Left hindlimb (tissue), 1 donor: ENCODE measurements around the gene DUS2.
"Not testable (repeated sequence)": the region's sequence is repeated elsewhere in the genome, so short reads cannot be mapped to it uniquely, and the experiment has no call there.

Experiments used
- DNase-seq: peaks from one replicate; pipeline ENCODE4 v3.0.0-alpha.2; 2018

Gene DUS2

DNA sequence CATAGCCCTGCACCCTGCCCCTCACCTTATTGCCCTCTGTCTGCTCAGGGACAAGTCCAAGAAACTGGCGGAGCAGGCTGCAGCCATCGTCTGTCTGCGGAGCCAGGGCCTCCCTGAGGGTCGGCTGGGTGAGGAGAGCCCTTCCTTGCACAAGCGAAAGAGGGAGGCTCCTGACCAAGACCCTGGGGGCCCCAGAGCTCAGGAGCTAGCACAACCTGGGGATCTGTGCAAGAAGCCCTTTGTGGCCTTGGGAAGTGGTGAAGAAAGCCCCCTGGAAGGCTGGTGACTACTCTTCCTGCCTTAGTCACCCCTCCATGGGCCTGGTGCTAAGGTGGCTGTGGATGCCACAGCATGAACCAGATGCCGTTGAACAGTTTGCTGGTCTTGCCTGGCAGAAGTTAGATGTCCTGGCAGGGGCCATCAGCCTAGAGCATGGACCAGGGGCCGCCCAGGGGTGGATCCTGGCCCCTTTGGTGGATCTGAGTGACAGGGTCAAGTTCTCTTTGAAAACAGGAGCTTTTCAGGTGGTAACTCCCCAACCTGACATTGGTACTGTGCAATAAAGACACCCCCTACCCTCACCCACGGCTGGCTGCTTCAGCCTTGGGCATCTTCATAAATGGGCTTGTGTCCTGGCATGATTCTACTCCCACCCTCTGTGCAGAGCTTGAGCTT, 55.8 kb downstream of the DUS2 start:
- DNase-seq = no peak

DNA sequence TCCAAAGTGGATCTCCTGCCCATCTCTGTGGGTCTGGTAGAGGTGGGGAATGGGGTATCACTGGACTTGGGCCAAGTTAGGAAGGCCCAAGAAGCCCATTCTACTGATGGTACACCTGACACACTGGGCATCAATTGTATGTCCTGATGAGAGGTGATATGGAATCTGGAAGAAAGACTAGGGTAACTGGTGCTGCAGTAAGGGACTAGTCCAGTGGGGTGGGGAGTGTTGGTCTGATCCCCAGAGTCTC, 56.2 kb downstream of the DUS2 start:
- no peak for DNase-seq

DNA sequence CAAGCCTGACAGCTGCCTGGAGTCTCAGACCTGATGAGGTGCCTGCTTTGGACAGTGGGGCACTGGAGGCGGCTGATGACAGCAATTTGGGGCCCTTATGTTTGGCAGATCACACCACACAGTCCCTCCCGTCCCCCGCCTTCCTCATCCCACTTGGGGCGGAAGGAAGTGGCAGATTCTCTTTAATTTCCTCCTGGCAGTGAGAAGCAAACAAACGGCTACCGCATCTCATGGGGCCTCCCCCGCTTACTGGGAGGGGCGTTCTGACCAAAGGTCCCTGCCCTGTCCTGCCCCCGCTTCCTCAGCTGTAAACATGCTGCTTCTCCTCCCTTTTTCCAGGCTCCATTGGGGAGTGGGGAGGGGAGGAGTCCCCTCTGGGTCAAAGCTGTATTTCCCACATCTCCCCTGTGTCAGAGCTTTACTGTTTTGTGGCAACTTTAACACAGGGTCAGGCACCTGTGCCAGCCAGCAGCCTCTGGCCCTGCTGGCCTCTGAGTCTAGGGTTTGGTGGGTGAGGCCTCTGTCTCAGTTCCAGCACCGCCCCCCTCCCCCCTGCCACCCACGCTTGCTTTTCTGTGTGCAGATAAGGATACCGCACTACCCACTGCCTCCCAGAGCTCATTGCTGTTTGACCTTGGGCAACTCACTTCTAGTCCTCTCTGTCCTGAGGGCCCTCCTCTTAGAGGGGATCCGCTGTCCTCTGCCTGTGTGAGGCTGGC, 56.7 kb downstream of the DUS2 start:
- peak; percentile 82 for DNase-seq

DNA sequence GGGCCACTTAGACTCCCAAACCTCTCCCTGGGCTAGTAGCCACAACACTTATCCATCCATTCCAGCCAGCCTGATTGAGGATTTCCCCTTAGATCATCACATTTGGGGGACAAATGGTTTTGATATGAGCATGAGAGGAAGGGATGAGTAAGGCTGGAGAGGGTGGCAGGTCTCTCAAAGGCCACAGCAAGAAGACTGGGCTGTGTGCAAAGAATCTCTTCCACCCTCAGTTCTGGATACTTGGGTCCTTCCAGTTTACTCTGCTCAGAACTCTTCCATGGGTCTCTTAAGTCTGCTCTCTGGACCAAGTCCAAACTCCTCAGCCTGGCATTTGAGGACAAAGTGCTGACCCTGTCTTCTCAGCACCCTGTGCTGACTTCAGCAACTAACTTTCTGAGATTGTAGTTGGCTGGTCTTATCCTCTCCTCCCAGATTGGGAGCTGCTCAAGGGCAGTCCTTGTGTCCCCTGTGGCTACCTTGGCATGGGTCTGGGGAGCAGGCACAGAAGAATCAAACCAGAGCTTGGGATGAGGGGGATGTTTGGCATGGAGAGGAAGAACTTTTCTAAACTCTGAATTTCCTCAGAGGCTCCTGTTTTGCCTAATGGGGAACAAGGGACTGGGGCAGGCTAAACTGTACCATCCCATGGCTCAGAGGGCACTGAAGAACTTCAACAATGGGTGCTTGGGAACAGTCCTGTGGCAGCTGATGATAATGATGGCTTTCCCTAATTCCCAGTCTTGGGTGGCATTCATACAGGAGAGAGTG, 59.0 kb downstream of the DUS2 start:
- no peak for DNase-seq

DNA sequence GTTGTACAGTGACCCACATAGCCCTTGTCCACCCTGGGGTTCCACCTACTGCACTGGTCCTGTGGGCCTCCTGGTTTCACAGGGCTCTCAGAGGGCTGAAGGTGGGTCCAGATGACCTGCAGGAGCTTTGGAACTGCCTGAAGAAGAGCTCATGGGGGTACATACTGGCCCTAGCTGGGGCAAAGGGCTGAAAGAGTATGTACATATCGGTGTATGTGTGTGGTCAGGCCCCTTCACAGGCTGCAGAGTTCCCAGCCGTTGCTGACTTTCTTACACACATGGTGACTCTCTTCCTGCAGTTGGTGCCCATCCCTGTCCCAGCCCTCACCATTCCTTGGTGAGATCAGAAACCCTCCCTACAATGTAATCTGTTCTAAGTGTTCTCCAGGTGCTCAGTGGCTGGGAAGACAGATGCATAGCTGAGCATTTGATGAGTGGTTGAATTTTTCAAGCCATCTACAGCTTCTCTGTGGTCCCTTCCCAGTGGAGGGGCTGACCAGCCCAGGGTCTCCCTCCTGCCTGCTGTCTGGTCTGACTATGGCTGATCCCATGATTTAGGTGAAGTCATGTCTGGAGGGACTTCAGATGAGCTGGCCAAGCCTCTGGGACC, 59.6 kb downstream of the DUS2 start:
- no peak for DNase-seq

DNA sequence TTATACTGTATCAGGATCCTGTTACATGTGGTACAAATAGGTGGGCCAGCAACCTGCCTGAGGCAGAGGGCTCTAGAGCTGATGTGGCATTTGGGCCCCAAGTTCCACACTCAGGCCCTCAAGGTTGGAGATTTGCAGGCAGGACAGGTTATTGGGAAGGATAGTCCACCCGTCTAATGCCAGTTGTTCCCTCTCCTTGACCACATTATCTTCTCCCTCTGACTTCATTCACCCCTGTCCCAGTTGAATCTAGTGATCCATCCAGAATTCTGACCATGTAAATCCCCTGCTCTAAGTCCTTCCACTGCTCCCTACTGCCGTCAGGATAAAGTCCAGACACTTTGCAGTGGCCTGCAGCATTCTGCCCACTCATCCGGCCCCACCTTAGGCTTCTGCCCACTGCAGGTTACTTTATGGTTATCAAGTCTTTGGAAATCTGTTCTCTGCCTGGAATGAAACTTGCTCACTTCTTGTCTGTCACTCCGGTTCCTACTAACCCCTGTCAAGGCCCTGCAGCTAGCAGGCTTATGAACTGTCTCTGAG, 60.2 kb downstream of the DUS2 start:
- DNase-seq = peak; percentile 16

DNA sequence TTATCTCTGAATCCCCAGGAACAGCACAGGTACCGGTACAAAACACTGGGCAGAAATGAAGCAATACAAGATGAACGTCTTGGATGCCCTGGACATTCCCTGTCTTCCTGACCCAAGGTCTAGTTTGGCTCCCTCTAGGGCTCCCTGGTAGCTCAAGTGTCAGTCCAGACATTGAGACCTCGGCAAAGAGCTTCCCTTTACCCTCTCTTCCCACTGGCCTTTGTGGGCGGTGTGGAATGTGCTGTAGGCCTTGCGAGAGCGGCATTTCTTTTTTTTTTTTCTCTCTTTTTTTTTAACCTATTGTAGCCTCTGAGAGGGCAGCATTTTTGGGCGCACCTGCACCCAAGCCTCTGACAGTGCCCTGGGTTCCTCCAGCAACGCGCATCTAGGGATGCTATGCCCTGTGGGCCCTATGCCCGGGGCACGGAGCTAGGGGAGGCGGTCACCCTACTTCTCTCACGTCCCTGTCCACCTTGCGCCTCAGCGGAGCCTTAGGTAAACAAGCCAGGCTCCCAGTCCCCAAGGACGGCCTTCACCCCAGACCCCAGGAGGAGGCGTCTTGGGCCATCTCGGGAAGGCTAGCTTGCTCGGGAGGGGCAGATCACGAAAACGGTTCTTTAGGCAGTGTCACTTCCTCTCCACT, 60.9 kb downstream of the DUS2 start:
- peak; percentile 57 for DNase-seq

DNA sequence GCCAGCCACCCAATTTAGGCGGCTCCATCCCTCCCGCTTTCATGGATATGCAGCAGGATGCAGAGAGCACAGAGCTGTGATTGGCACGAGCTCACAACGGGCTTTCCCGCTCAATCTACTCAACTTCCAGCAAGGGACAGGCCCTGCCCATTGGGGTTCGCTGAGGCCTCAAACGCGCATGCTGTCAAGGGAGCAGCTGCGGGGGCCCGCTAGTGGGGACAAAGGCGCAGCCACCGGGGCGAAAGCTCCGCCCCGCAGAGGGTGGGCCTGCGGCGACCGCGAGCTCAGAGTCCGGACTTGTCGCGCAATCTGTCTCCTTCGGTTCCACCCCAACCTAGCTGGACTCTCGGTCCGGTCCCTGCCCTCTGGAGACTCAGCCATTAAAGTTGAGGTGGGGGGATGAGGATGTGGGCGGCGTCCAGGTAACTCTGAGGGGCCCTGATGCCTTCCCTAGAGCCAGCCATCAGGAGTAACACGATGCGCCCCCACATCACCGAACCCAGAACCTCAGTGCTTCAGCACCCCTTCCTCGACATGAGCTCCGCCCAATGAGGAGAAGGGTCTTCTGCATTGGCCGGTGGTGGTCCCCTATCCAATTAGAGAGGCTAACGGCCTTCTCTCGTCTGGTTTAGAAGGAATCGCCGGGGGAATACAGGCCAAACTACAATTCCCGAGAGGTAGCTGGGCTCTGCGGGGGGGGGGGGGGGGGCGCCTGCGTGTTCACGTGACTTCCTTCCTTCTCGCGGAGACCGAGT, 61.6 kb downstream of the DUS2 start:
- peak; percentile 92 for DNase-seq

DNA sequence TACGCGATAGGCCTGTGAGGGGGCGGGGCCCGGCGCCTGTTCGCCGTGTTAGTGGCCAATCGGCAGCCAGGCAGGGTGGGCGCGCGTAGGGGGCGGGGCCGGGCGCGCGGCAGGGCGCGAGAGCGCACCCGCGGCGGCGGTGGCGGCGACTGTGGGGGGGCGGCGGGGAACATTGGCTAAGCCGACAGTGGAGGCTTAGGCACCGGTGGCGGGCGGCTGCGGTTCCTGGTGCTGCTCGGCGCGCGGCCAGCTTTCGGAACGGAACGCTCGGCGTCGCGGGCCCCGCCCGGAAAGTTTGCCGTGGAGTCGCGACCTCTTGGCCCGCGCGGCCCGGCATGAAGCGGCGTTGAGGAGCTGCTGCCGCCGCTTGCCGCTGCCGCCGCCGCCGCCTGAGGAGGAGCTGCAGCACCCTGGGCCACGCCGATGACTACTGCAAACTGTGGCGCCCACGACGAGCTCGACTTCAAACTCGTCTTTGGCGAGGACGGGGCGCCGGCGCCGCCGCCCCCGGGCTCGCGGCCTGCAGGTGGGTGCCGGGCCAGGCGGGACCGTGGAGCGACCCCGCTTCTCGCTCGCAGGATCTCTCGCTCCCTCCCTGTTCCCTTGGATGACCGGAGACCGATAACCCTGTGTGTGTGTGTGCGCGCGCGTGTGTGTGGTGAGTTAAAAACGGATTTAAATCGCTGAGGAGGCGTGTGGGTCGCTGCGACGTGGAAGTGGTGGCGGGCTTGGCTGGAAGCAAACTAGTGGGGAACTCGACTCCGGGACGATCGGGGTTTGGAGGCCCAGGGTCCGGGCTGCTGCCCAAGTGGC, 62.4 kb downstream of the DUS2 start, which contains the start of gene NFATC3:
Gene NFATC3, plus strand, starts transcription at position 112 of the 813 bp plus-strand sequence. Its CDS starts 312 bp downstream, at position 424.
- DNase-seq = peak; percentile 99

DNA sequence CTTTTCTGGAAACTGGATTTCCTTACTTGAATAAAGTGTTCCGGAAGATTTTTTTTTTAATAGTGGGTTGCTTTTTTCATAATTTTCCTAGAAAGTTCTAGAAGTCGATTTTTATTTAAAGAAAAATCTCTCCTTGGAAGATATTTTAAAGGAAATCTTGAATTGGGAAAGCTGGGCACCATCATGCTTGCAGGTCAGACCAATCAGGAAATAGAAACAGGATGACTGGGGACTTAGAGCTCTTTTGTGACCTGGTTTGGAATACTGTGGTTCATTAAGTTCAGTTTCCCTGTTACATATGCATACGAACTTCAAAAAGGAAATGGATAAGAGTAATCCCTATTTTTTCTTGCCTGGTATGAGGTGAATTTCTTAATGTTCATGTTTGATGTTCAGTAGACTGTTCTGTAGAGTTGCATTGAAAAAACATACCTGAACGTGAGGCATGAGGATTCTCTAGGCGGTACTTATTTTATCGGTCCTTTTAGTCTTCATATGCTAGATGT, 63.3 kb downstream of the DUS2 start:
- no peak for DNase-seq

DNA sequence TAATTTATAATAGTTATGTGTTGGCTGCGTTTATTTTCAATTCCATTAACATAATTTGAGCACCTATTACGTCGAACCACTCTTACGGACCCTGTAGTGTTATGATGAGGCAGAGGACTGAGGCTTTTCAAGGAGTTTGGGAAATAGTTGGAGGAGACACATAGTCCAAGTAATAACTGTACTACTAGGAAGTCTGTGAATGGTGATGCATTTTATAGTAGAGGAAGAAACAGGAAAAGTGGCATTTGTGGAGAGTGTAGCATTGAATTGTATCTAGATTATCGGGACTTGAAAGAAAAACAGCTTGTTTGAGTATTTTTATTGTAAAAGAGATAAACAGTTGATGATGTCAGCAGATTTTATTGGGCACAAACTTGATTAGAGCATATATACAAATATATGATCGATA, 63.8 kb downstream of the DUS2 start:
- no peak for DNase-seq

DNA sequence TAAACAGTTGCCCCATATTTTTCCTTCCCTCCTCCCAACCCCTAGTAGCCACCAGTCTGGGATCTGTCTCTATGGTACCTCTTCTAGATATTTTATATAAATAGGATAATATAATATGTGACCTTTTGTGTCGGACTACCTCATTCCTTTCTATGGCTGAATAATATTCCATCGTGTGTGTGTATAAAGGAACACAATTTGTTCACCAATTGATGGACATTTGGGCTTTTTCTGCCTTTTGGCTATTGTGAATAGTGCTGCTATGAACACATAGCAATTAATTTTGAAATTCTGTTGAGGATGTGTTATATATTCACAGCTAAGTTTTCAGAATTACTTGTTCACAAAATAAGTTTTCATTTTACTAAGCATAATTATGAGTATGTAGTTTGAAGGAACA, 64.6 kb downstream of the DUS2 start:
- DNase-seq = no peak

DNA sequence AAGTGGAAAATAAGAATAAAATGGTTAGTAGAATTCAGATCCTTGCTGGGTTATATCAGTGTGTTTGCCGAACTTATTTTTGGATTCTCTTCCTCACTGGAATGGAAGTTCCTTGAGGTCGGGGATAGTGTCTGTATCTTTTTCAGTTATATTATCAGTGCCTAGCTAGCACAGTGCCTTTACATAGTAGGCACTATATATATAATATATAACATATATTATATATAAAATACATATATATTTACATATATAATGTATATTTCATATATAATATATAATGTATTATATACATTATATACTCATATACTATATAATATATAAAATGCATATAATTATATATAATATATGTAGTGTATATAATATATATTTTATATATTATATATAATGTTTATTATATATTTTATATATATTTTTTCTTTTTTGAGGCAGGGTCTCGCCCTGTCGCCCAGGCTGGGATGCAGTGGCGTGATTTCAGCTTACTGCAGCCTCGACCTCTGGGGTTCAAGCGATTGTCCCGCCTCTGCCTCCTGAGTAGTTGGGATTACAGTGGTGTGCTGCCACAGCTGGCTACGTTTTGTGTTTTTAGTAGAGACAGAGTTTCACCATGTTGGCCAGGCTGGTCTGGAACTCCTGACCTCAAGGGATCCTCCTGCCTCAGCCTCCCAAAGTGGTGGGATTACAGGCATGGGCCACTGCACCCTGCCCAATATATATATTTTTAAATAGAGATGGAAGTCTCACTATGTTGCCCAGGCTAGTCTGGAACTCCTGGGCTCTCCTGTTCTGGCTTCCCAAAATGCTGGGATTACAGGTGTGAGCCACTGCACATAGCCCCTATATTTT, 65.3 kb downstream of the DUS2 start:
- no peak for DNase-seq

DNA sequence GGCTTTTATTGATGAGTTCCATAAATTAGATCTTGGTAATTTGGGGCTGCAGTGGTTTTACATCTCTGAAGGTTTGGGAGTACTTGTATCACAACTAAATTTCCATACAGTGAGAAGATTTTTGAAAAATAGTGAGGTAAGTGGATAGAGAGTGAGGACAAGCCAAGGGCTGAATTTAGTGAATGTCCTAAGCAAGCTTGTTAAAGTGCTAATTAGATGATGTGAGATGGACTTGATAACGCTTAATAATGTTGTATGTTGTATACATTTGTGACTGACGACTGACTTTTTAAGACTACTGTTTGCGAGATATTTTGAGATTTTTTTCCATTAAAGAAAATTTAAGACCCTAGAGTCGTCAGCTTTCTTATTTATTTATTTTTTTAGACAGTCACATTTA, 66.0 kb downstream of the DUS2 start:
- DNase-seq = no peak

DNA sequence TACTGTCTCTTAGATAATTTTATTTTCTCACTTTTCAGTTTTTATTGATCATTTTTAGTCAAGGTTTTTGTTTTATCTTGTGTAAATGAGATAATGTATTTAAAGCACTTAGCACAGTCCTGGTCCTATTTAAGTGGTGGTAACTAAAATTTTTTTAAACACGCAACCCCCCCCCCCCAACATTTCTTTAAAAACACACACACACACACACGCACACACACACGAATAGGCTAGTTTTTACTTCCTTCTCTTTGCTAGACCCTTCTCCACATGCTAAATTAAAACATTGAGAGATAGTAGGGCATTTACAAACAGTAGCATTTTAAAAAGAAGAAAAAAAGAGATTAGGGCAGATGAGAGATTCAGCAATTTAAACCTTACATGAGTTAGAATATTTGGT, 67.0 kb downstream of the DUS2 start:
- DNase-seq = no peak

DNA sequence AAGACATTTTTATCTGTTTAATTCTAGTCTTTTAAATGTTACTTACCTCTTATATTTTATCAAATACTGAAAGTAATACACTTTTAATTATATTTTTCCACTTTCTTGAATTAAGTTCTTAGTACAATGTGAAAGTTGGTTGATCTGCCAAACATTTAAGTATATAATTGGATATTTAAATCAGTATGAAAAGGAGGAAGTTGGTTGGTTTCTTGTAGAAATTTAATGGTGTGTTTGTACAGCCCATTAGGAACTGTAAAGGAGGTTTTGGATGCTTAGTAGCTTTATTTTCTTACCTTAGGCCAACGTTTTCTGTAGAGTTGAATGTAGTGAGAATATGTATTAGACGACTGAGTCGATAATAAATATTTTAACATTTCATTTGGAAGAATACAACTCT, 67.4 kb downstream of the DUS2 start:
- DNase-seq = no peak

DNA sequence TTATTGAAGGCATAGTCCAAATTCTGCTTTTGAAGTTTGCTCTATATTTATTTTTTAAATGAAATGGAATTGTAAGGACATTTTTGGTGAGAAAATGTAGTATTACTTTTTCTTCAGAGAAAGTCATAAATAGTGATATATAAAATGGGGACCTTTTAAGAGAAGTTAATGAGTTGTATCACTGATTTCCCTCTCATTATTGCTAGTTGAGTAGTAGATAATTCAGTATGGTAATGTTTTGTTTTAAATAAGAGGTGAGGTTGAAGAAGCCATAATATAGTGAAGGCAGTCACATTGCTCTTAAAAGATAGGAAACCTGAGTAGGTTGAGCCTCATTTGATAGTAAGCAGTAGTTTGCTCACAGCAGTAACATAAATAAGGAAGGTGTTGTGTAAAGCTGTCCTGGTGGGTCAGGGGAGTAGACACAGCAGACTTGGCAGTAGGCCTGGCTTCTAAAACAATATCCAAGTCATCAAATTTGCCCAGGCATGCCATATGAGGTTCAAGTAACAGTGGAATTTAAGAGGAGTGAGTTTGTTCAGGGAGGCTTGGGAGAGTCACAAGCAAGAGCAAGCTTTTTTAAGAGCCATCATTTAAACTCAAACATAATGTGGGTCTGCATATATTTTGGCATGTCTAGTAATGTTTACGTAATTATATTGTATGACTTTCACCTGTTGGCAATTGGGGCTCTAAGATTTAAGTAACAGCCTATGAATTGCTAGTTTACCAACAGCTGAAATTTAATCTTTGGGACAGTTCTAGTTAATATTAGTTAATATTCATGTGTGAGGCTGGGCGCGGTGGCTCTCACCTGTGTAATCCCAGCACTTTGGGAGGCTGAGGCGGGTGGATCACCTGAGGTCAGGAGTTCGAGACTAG, 68.5 kb downstream of the DUS2 start:
- no peak for DNase-seq

DNA sequence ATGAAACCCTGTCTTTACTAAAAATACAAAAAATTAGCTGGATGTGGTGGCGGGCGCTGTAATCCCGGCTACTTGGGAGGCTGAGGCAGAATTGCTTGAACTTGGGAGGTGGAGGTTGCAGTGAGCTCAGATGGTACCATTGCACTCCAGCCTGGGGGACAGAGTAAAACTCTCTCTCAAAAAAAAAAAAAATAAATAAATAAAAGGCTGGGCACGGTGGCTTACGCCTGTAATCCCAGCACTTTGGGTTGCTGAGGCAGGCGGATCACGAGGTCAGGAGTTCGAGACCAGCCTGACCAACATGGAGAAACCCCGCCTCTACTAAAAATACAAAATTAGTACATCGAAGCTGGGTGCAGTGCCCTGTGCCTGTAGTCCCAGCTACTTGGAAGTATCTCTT, 69.2 kb downstream of the DUS2 start:
- DNase-seq = not testable (repeated sequence)
